HepG2 (cell line): Measurements from ENCODE around the gene SEPTIN10. TPM values are rescaled to one million over a fixed set of nuclear protein-coding genes. Genes with fewer than 3 reads are reported as not detected.
A peak's percentile ranks its signal among the peaks of the same experiment; 100 is the strongest.

Source experiments
- ATF1 ChIP-seq: IDR thresholded peaks from 2 replicates; pipeline ENCODE4 v1.6.1; 2016; ENCODE audit warnings: mild to moderate bottlenecking, control low read depth
- ATF2 ChIP-seq: sonication (generic); formaldehyde crosslinking; IDR thresholded peaks from 2 replicates; pipeline ENCODE4 v1.4.0; 2020; ENCODE audit warnings: missing genetic modification reagents
- ELF4 ChIP-seq: sonication (generic); formaldehyde crosslinking; IDR thresholded peaks from 2 replicates; pipeline ENCODE4 v1.5.0; 2020; ENCODE audit warnings: missing genetic modification reagents, mild to moderate bottlenecking, moderate library complexity, borderline replicate concordance
- GLMP ChIP-seq: sonication (generic); formaldehyde crosslinking; IDR thresholded peaks from 2 replicates; pipeline ENCODE4 v1.9.0; 2021; ENCODE audit warnings: missing genetic modification reagents, mild to moderate bottlenecking, borderline replicate concordance
- HMG20B ChIP-seq: conservative IDR thresholded peaks from 2 replicates; pipeline ENCODE4 v1.6.1; 2016; ENCODE audit warnings: missing genetic modification reagents, missing compliant biosample characterization
- HMGXB4 ChIP-seq, 2 experiments: sonication (generic) in 1 of 2; formaldehyde crosslinking in 1 of 2; IDR thresholded peaks; 2 replicates each; pipeline versions ENCODE4 v1.4.0 to v1.6.1; 2018 to 2020; ENCODE audit warnings: missing genetic modification reagents in 2 of 2, borderline replicate concordance in 1 of 2, low read depth in 1 of 2, mild to moderate bottlenecking in 1 of 2, missing biosample characterization in 1 of 2
- KDM2A ChIP-seq: sonication (generic); formaldehyde crosslinking; IDR thresholded peaks from 2 replicates; pipeline ENCODE4 v1.4.0; 2020; ENCODE audit warnings: low read depth, missing genetic modification reagents, borderline replicate concordance
- NCOA2 ChIP-seq: sonication (generic); formaldehyde crosslinking; IDR thresholded peaks from 2 replicates; pipeline ENCODE4 v1.8.0; 2022; ENCODE audit warnings: inconsistent platforms
- NR2F6 ChIP-seq, 2 experiments: IDR thresholded peaks; 2 replicates each; pipeline ENCODE4 v1.6.1; 2016; ENCODE audit warnings: antibody characterized with exemption in 1 of 2, mild to moderate bottlenecking in 1 of 2
- PHF5A ChIP-seq: IDR thresholded peaks from one replicate; pipeline ENCODE4 v1.6.1; 2018; ENCODE audit warnings: low read depth, missing genetic modification reagents; ENCODE audit not compliant: unreplicated experiment
- SKI ChIP-seq: fragments of 450-650 bp; IDR thresholded peaks from one replicate; pipeline ENCODE4 v1.6.1; 2018; ENCODE audit warnings: mild to moderate bottlenecking; ENCODE audit not compliant: partially characterized antibody
- TBX2 ChIP-seq: sonication (generic); formaldehyde crosslinking; IDR thresholded peaks from 2 replicates; pipeline ENCODE4 v1.5.0; 2020; ENCODE audit warnings: missing genetic modification reagents, mild to moderate bottlenecking, borderline replicate concordance
- THAP7 ChIP-seq: sonication (generic); formaldehyde crosslinking; IDR thresholded peaks from 2 replicates; pipeline ENCODE4 v1.8.1; 2023; ENCODE audit warnings: mild to moderate bottlenecking, missing genetic modification reagents
- THAP9 ChIP-seq: sonication (generic); formaldehyde crosslinking; IDR thresholded peaks from 2 replicates; pipeline ENCODE4; 2020; ENCODE audit warnings: missing genetic modification reagents, mild to moderate bottlenecking, borderline replicate concordance
- U2AF2 ChIP-seq: fragments of 200-400 bp; formaldehyde crosslinking; IDR thresholded peaks from 2 replicates; pipeline ENCODE4 v1.6.1; 2017; ENCODE audit warnings: low read depth, mild to moderate bottlenecking, low read length
- ZFP82 ChIP-seq: sonication (generic); formaldehyde crosslinking; IDR thresholded peaks from 2 replicates; pipeline ENCODE4 v1.5.1; 2020; ENCODE audit warnings: mild to moderate bottlenecking, missing genetic modification reagents, borderline replicate concordance
- ZMAT5 ChIP-seq: sonication (generic); formaldehyde crosslinking; IDR thresholded peaks from 2 replicates; pipeline ENCODE4 v1.5.0; 2020; ENCODE audit warnings: mild to moderate bottlenecking, low read depth, missing genetic modification reagents, borderline replicate concordance
- ZNF160 ChIP-seq: sonication (generic); formaldehyde crosslinking; IDR thresholded peaks from 2 replicates; pipeline ENCODE4 v1.8.0; 2022; ENCODE audit warnings: mild to moderate bottlenecking, inconsistent platforms, missing genetic modification reagents
- ZNF569 ChIP-seq: sonication (generic); formaldehyde crosslinking; IDR thresholded peaks from 2 replicates; pipeline ENCODE4 v1.5.0; 2020; ENCODE audit warnings: mild to moderate bottlenecking, missing genetic modification reagents, moderate library complexity, borderline replicate concordance
- polyA plus RNA-seq, 8 experiments: library from polyadenylated mRNA; depleted of rRNA in 3 of 8; stranded (reverse) in 7 of 8; unstranded in 1 of 8; fragments of >200 nt; fragmentation: Illumina TruSeq in 4 of 8; extraction: Trizol in 4 of 8; gene quantifications; 2 replicates each; pipeline versions ENCODE4 v1.2.1 to v1.2.3, GENCODE V29; 2011 to 2016; ENCODE audit warnings: low read depth in 4 of 8, missing spikeins in 1 of 8, mixed read lengths in 1 of 8; ENCODE audit not compliant: insufficient read depth in 1 of 8
- total RNA-seq, 5 experiments: library from RNA; depleted of rRNA; stranded (reverse); fragments of >200 nt; fragmentation: Illumina TruSeq; extraction: Trizol; gene quantifications; 2 replicates each; pipeline ENCODE4 v1.2.3, GENCODE V29; 2016; ENCODE audit warnings: low read depth in 1 of 5

Gene SEPTIN10
- total and polyA plus RNA-seq, 2 of the 13 experiments (the other 11 are each of a cell fraction or from before 2014, with no cell fraction given) = 45.8 to 67.5 TPM

- no peak for TF ChIP-seq ZNF569 (CRISPR knock-in tag)
- TF ChIP-seq NR2F6 (IDR thresholded peaks at IDR 0.05) = no peak
- TF ChIP-seq NR2F6 (CRISPR knock-in tag; IDR thresholded peaks at IDR 0.05) = no peak; the same call in 1 of the 2 replicates
- TF ChIP-seq ZFP82 (CRISPR knock-in tag) = no peak
- no peak for TF ChIP-seq GLMP (CRISPR knock-in tag)
- TF ChIP-seq THAP7 (CRISPR knock-in tag) = no peak
- TF ChIP-seq TBX2 (CRISPR knock-in tag) = no peak
- TF ChIP-seq HMGXB4 (CRISPR knock-in tag; IDR thresholded peaks at IDR 0.05; ENCODE audit: borderline replicate concordance in 1 of 2, low read depth in 1 of 2) = peak; percentile 42 to 60; a peak in 1 of 4 replicates
- TF ChIP-seq NCOA2 (CRISPR knock-in tag) = peak; percentile 29; the same call in 1 of the 2 replicates
- no peak for TF ChIP-seq THAP9 (CRISPR knock-in tag)
- TF ChIP-seq ATF1 (CRISPR knock-in tag) = no peak
- no peak for TF ChIP-seq ZMAT5 (CRISPR knock-in tag)
- peak; percentile 79; the same call in 1 of the 2 replicates for TF ChIP-seq KDM2A (CRISPR knock-in tag)
- TF ChIP-seq PHF5A (CRISPR knock-in tag) = no peak
- 0 out of 2 replicates have a peak, but pooled peaks have one; percentile 13 for TF ChIP-seq HMG20B
- TF ChIP-seq ZNF160 (CRISPR knock-in tag) = no peak
- TF ChIP-seq ATF2 (CRISPR knock-in tag) = peak; percentile 48; the same call in 1 of the 2 replicates
- TF ChIP-seq SKI = no peak
- no peak for TF ChIP-seq ELF4
- no peak for TF ChIP-seq U2AF2
Measured at GRCh38 chr2:109545828-109546713, 67.7 kb downstream of the SEPTIN10 start (continued).
